OCI-LY7 (cell line): ENCODE results near the gene STAG1. TPM values are rescaled to one million over a fixed set of nuclear protein-coding genes. Genes with fewer than 3 reads are reported as not detected.

ENCODE experiments used
- BruUV-seq: library from RNA; stranded (reverse); fragments of 400-500 nt; replicated peaks from 2 replicates; lab custom pipeline; 2021; lab: Mats Ljungman, UMichigan
- CTCF ChIA-PET: fragments of 300-600 bp; sonication (Branson Sonifier 250); formaldehyde crosslinking; loops from one replicate; lab custom pipeline; 2022; ENCODE audit warnings: antibody characterized with exemption; ENCODE audit not compliant: unreplicated experiment; lab: Charles Lee
- POLR2A ChIA-PET: fragments of 300-600 bp; sonication (Branson Sonifier 250); formaldehyde crosslinking; loops from one replicate; lab custom pipeline; 2022; ENCODE audit warnings: antibody characterized with exemption; lab: Charles Lee
- DNase-seq: peaks from one replicate; pipeline ENCODE4 v3.0.0-alpha.2; 2015; ENCODE audit warnings: low spot score
- H2AFZ ChIP-seq: fragments of 200-600 bp; sonication (generic), shearing (Covaris generic); 2 replicates; pipeline ENCODE4 v1.6.1; 2014; ENCODE audit warnings: mild to moderate bottlenecking, antibody characterized with exemption, low read length, moderate library complexity
- H3K27ac ChIP-seq: fragments of 200-600 bp; sonication (generic); 2 replicates; pipeline ENCODE4 v1.5.1; 2014; ENCODE audit warnings: mixed run types, low read depth, mild to moderate bottlenecking, moderate library complexity, low read length, inconsistent platforms; ENCODE audit not compliant: poor library complexity, severe bottlenecking
- H3K36me3 ChIP-seq: fragments of 200-600 bp; sonication (generic); 2 replicates; pipeline ENCODE4 v1.6.1; 2014; ENCODE audit warnings: mild to moderate bottlenecking, antibody characterized with exemption, low read length, moderate library complexity, mixed read lengths; ENCODE audit not compliant: insufficient read depth
- H3K4me1 ChIP-seq: fragments of 200-600 bp; sonication (generic); 2 replicates; pipeline ENCODE4 v1.5.1; 2014; ENCODE audit warnings: mild to moderate bottlenecking, low read length; ENCODE audit not compliant: insufficient read depth, poor library complexity, severe bottlenecking
- H3K4me2 ChIP-seq: fragments of 200-600 bp; sonication (generic); 2 replicates; pipeline ENCODE4 v1.6.1; 2014; ENCODE audit warnings: mild to moderate bottlenecking, low read length
- H3K4me3 ChIP-seq: fragments of 200-600 bp; sonication (generic); 2 replicates; pipeline ENCODE4 v1.5.1; 2014; ENCODE audit warnings: mild to moderate bottlenecking, low read depth, low read length; ENCODE audit not compliant: poor library complexity, severe bottlenecking
- H3K79me2 ChIP-seq: fragments of 200-600 bp; sonication (generic); 2 replicates; pipeline ENCODE4 v1.6.1; 2016; ENCODE audit warnings: low read depth, mild to moderate bottlenecking, low read length, moderate library complexity, mixed read lengths; ENCODE audit not compliant: insufficient read depth
- H3K9me2 ChIP-seq: fragments of 200-600 bp; sonication (generic); 2 replicates; pipeline ENCODE4 v1.6.1; 2016; ENCODE audit warnings: mild to moderate bottlenecking, low read length, mixed read lengths; ENCODE audit not compliant: insufficient read depth
- H3K9me3 ChIP-seq: fragments of 200-600 bp; sonication (generic); 2 replicates; pipeline ENCODE4 v1.6.1; 2014; ENCODE audit warnings: mild to moderate bottlenecking, mixed run types, low read length, mixed read lengths
- H4K20me1 ChIP-seq: fragments of 200-600 bp; sonication (generic); 2 replicates; pipeline ENCODE4 v1.6.1; 2014; ENCODE audit warnings: mild to moderate bottlenecking, antibody characterized with exemption, low read length, moderate library complexity, mixed read lengths; ENCODE audit not compliant: insufficient read depth
- CTCF ChIP-seq: fragments of 200-600 bp; sonication (generic); conservative IDR thresholded peaks from 2 replicates; pipeline ENCODE4 v1.5.1; 2014; ENCODE audit warnings: mild to moderate bottlenecking, antibody characterized with exemption, low read length, moderate library complexity, mixed read lengths
- EZH2phosphoT487 ChIP-seq: fragments of 200-600 bp; sonication (generic); IDR thresholded peaks from 2 replicates; pipeline ENCODE4 v1.6.1; 2018; ENCODE audit warnings: low read depth, borderline replicate concordance, mild to moderate bottlenecking, mixed run types, antibody characterized with exemption, low read length, moderate library complexity, mixed read lengths
- intact Hi-C: fragments of 100-400 bp; cut with micrococcal nuclease; formaldehyde crosslinking; loops from one replicate; pipeline ENCODE4 v1.10.0; 2022; ENCODE audit not compliant: unreplicated experiment
- total RNA-seq, 2 experiments: library from RNA; depleted of rRNA in 1 of 2; stranded (reverse); fragments of >200 nt in 1 of 2; shearing (Covaris generic) in 1 of 2; gene quantifications; 2 replicates each; pipeline ENCODE4 v1.2.3, GENCODE V29; 2014 to 2022

The STAG1 gene
- total RNA-seq, 2 experiments from 2014 or later = 30.7 to 46.6 TPM

- intact Hi-C loops = no loop called here
- ChIA-PET CTCF (interaction anchor here (0.6 kb wide), 1 partner anchor 247 kb away, joined by 3 read pairs; no protein-coding TSS in a partner anchor), POLR2A (interaction anchor here (0.9 to 1.0 kb wide), 2 partner anchors 9 to 13 kb away, joined by 3 read pairs; no protein-coding TSS in a partner anchor)
- no peak overlapping the region for H2AFZ ChIP-seq
- no peak for TF ChIP-seq CTCF
- TF ChIP-seq EZH2phosphoT487 = no peak
- no peaks in the 10 kb centered on the region for H4K20me1 ChIP-seq
- BruUV-seq = no TSS peak
- H3K4me3 ChIP-seq = no peak overlapping the region
- H3K9me3 ChIP-seq = peaks cover under 1% of the 10 kb centered on the region; the same call in 1 of the 2 replicates
- H3K4me2 ChIP-seq = no peak overlapping the region
- no peaks in the 10 kb centered on the region for H3K9me2 ChIP-seq
- H3K4me1 ChIP-seq = no peaks in the 10 kb centered on the region
- DNase-seq = no peak
- no peak overlapping the region for H3K27ac ChIP-seq
- H3K79me2 ChIP-seq = peaks cover 85% of the 10 kb centered on the region
- no peaks in the 10 kb centered on the region for H3K36me3 ChIP-seq
Observed at GRCh38 chr3:136642711-136643110, 109.5 kb downstream of the STAG1 start.

- Histone ChIP-seq H3K4me2 (no peak overlapping the region), H3K9me3 (peaks cover 4% of the 10 kb centered on the region), H3K4me3 (no peak overlapping the region), H3K27ac (no peak overlapping the region), H3K79me2 (peaks cover 92% of the 10 kb centered on the region), H4K20me1 (no peaks in the 10 kb centered on the region; the same call in 1 of the 2 replicates), H2AFZ (no peak overlapping the region), H3K4me1 (no peaks in the 10 kb centered on the region), H3K9me2 (no peaks in the 10 kb centered on the region), H3K36me3 (no peaks in the 10 kb centered on the region; the same call in 1 of the 2 replicates)
- POLR2A ChIA-PET = interaction anchor here (0.5 to 1.4 kb wide), 2 partner anchors 9 to 166 kb away, joined by 3 to 6 read pairs; no protein-coding TSS in a partner anchor
- no TSS peak for BruUV-seq
- CTCF ChIA-PET = no interaction called here
- intact Hi-C loops = no loop called here
- TF ChIP-seq EZH2phosphoT487 (no peak), CTCF (no peak)
- DNase-seq = no peak
Observed at GRCh38 chr3:136639069-136639468, 113.1 kb downstream of the STAG1 start.

- BruUV-seq = no TSS peak
Observed at GRCh38 chr3:136637176-136637575, 115.0 kb downstream of the STAG1 start.

More at GRCh38 chr3:136637176-136637575, 115.0 kb downstream of the STAG1 start:
- CTCF ChIA-PET = no interaction called here
- no peaks in the 10 kb centered on the region for H3K4me1 ChIP-seq
- H3K4me3 ChIP-seq = no peak overlapping the region
- H2AFZ ChIP-seq = no peak overlapping the region
- intact Hi-C loops = no loop called here
- peaks cover 91% of the 10 kb centered on the region for H3K79me2 ChIP-seq
- H3K36me3 ChIP-seq = no peaks in the 10 kb centered on the region; the same call in 1 of the 2 replicates
- H3K27ac ChIP-seq = no peak overlapping the region
- peaks cover 4% of the 10 kb centered on the region for H3K9me3 ChIP-seq
- POLR2A ChIA-PET = interaction anchor here (0.6 to 1.0 kb wide), 4 partner anchors 10 to 451 kb away, joined by 3 to 5 read pairs (median 3); no protein-coding TSS in a partner anchor
- no peaks in the 10 kb centered on the region for H3K9me2 ChIP-seq
- no peaks in the 10 kb centered on the region; the same call in 1 of the 2 replicates for H4K20me1 ChIP-seq
- H3K4me2 ChIP-seq = no peak overlapping the region
- DNase-seq = no peak
- TF ChIP-seq EZH2phosphoT487 (no peak), CTCF (no peak)
